Measurements from ENCODE around the gene SLC23A2.

GRCh38 chr20:5039255-5039657 lies 37.9 kb upstream of the SLC23A2 start:
- TF ChIP-seq EZH2 (IDR thresholded peaks at IDR 0.05) (no peak), POLR2AphosphoS5 (IDR thresholded peaks at IDR 0.05; ENCODE audit: borderline replicate concordance, low read depth, low read length) (no peak)

Data from SK-N-MC (cell line).